Thyroid gland (tissue), 4 donors: ENCODE data around the gene AHRR.

Source experiments
- CTCF ChIP-seq, 6 experiments: fragments of 200-600 bp in 3 of 6; fragments of 450-650 bp in 3 of 6; sonication (generic) in 3 of 6; IDR thresholded peaks; one replicate each; pipeline ENCODE4 v1.5.1; 2016 to 2019; ENCODE audit warnings: antibody characterized with exemption in 6 of 6, mild to moderate bottlenecking in 2 of 6, inconsistent platforms in 1 of 6, moderate library complexity in 1 of 6
- POLR2A ChIP-seq, 2 donors: fragments of 450-650 bp; IDR thresholded peaks; one replicate each; pipeline ENCODE4 v1.6.1; 2017; ENCODE audit warnings: antibody characterized with exemption in 2 of 2, mild to moderate bottlenecking in 2 of 2, moderate library complexity in 1 of 2

GRCh38 chr5:399296-400281 lies 78.1 kb downstream of the AHRR start:
- TF ChIP-seq POLR2A (IDR thresholded peaks at IDR 0.05) (no peak), CTCF (IDR thresholded peaks at IDR 0.05) (no peak)
